Hepatocyte (in vitro differentiated cells): ENCODE data around the gene IQGAP2. TPM values are rescaled to one million over a fixed set of nuclear protein-coding genes. Genes with fewer than 3 reads are reported as not detected.

Experiments used
- DNase-seq: peaks from one replicate; pipeline ENCODE4 v3.0.0-alpha.2; 2016; ENCODE audit warnings: low spot score
- H2AFZ ChIP-seq: fragments of 200-600 bp; sonication (generic); 2 replicates; pipeline ENCODE4 v1.6.0; 2016; ENCODE audit warnings: antibody characterized with exemption, mild to moderate bottlenecking
- H3K27ac ChIP-seq: fragments of 200-600 bp; sonication (generic); 2 replicates; pipeline ENCODE4 v1.5.1; 2016; ENCODE audit warnings: mild to moderate bottlenecking
- H3K27me3 ChIP-seq: fragments of 200-600 bp; sonication (generic); 2 replicates; pipeline ENCODE4 v1.6.1; 2016
- H3K36me3 ChIP-seq: fragments of 200-600 bp; sonication (generic); replicated peaks from 2 replicates; pipeline ENCODE4 v1.5.1; 2016; ENCODE audit warnings: low read depth; ENCODE audit not compliant: insufficient read depth
- H3K4me1 ChIP-seq: fragments of 200-600 bp; sonication (generic); 2 replicates; pipeline ENCODE4 v1.5.1; 2016; ENCODE audit warnings: mild to moderate bottlenecking, moderate library complexity; ENCODE audit not compliant: insufficient read depth
- H3K4me2 ChIP-seq: fragments of 200-600 bp; sonication (generic); 2 replicates; pipeline ENCODE4 v1.6.0; 2016
- H3K4me3 ChIP-seq: fragments of 200-600 bp; sonication (generic); 2 replicates; pipeline ENCODE4 v1.5.1; 2016; ENCODE audit warnings: mild to moderate bottlenecking
- H3K79me2 ChIP-seq: fragments of 200-600 bp; sonication (generic); 2 replicates; pipeline ENCODE4 v1.6.0; 2017; ENCODE audit warnings: mild to moderate bottlenecking
- H3K9me2 ChIP-seq: fragments of 200-600 bp; sonication (generic); replicated peaks from 2 replicates; pipeline ENCODE4 v1.6.0; 2017; ENCODE audit warnings: mild to moderate bottlenecking; ENCODE audit not compliant: insufficient read depth
- H3K9me3 ChIP-seq: fragments of 200-600 bp; sonication (generic); 2 replicates; pipeline ENCODE4 v1.5.1; 2016; ENCODE audit warnings: low read depth, mild to moderate bottlenecking
- H4K20me1 ChIP-seq: fragments of 200-600 bp; sonication (generic); 2 replicates; pipeline ENCODE4 v1.6.0; 2016; ENCODE audit warnings: mild to moderate bottlenecking; ENCODE audit not compliant: insufficient read depth, poor library complexity, severe bottlenecking
- CTCF ChIP-seq: fragments of 200-600 bp; sonication (generic); IDR thresholded peaks from 2 replicates; pipeline ENCODE4 v1.5.1; 2016; ENCODE audit warnings: antibody characterized with exemption, mild to moderate bottlenecking; ENCODE audit not compliant: poor library complexity
- EZH2 ChIP-seq: fragments of 200-600 bp; sonication (generic); IDR thresholded peaks from 2 replicates; pipeline ENCODE4 v1.6.1; 2016; ENCODE audit warnings: antibody characterized with exemption, mild to moderate bottlenecking, borderline replicate concordance
- EZH2phosphoT487 ChIP-seq: fragments of 200-600 bp; sonication (generic); IDR thresholded peaks from one replicate; pipeline ENCODE4 v1.6.1; 2018; ENCODE audit warnings: antibody characterized with exemption, mild to moderate bottlenecking, low read depth, moderate library complexity; ENCODE audit not compliant: unreplicated experiment, severe bottlenecking
- WGBS: methylation state at CpG from one replicate; pipeline ENCODE4 v1.1.6; 2016; ENCODE audit warnings: low lambda C conversion rate; ENCODE audit errors: missing lambda C conversion rate; 5-methylcytosine and 5-hydroxymethylcytosine counted together
- polyA plus RNA-seq: library from polyadenylated mRNA; unstranded; fragments of >200 nt; fragmentation: Nextera tagmentation; extraction: Ambion mirVana; gene quantifications from 2 replicates; pipeline ENCODE4 v1.2.1, GENCODE V29; 2016
- total RNA-seq: library from RNA; depleted of rRNA; stranded (reverse); fragments of >200 nt; gene quantifications from 2 replicates; pipeline ENCODE4 v1.2.3, GENCODE V29; 2014

Gene IQGAP2
- total and polyA plus RNA-seq, 2 experiments from 2014 or later: 37.2 to 78.9 TPM

GRCh38 chr5:76553251-76553650 is 150.2 kb downstream of the IQGAP2 start:
- peaks cover 6% of the 10 kb centered on the region for H3K79me2 ChIP-seq
- no peaks in the 10 kb centered on the region for H3K36me3 ChIP-seq
- H4K20me1 ChIP-seq: no peaks in the 10 kb centered on the region
- no peak overlapping the region for H3K4me3 ChIP-seq
- H3K27me3 ChIP-seq: no peaks in the 10 kb centered on the region
- WGBS: 65% methylated on average over 2 of the region's 2 CpGs
- no peaks in the 10 kb centered on the region for H3K9me2 ChIP-seq
- no peak overlapping the region for H3K4me2 ChIP-seq
- TF ChIP-seq EZH2 (no peak), EZH2phosphoT487 (no peak)
- H2AFZ ChIP-seq: no peak overlapping the region
- peaks cover 10% of the 10 kb centered on the region for H3K4me1 ChIP-seq
- H3K27ac ChIP-seq: no peak overlapping the region
- DNase-seq: no peak
- no peaks in the 10 kb centered on the region for H3K9me3 ChIP-seq

- H3K4me2 ChIP-seq: no peak overlapping the region
- H3K9me2 ChIP-seq: no peaks in the 10 kb centered on the region
- no peak overlapping the region for H3K27ac ChIP-seq
- no peaks in the 10 kb centered on the region for H3K27me3 ChIP-seq
- DNase-seq: no peak
- no peaks in the 10 kb centered on the region for H4K20me1 ChIP-seq
- no peak overlapping the region for H3K4me3 ChIP-seq
- no peaks in the 10 kb centered on the region for H3K36me3 ChIP-seq
- no peak for TF ChIP-seq EZH2
- no peak for TF ChIP-seq EZH2phosphoT487
- no peak for TF ChIP-seq CTCF
- no peaks in the 10 kb centered on the region for H3K9me3 ChIP-seq
- H3K79me2 ChIP-seq: no peaks in the 10 kb centered on the region
- peaks cover under 1% of the 10 kb centered on the region for H3K4me1 ChIP-seq
- H2AFZ ChIP-seq: no peak overlapping the region
- 96% methylated on average over 4 of the region's 4 CpGs for WGBS
Observed at GRCh38 chr5:76555114-76555513, 152.0 kb downstream of the IQGAP2 start.

- no peak overlapping the region for H3K4me3 ChIP-seq
- 94% methylated on average over 2 of the region's 2 CpGs for WGBS
- no peaks in the 10 kb centered on the region for H3K9me3 ChIP-seq
- TF ChIP-seq CTCF (no peak), EZH2phosphoT487 (no peak), EZH2 (no peak)
- H3K36me3 ChIP-seq: no peaks in the 10 kb centered on the region
- no peaks in the 10 kb centered on the region for H4K20me1 ChIP-seq
- no peak overlapping the region for H2AFZ ChIP-seq
- no peaks in the 10 kb centered on the region for H3K4me1 ChIP-seq
- H3K27me3 ChIP-seq: no peaks in the 10 kb centered on the region
- H3K27ac ChIP-seq: no peak overlapping the region
- DNase-seq: no peak
- H3K9me2 ChIP-seq: no peaks in the 10 kb centered on the region
- no peaks in the 10 kb centered on the region for H3K79me2 ChIP-seq
- H3K4me2 ChIP-seq: no peak overlapping the region
Observed at GRCh38 chr5:76555717-76556116, 152.6 kb downstream of the IQGAP2 start.

- DNase-seq: no peak
- no peak overlapping the region for H3K27ac ChIP-seq
- H3K9me3 ChIP-seq: no peaks in the 10 kb centered on the region
- no peaks in the 10 kb centered on the region for H3K9me2 ChIP-seq
- H3K27me3 ChIP-seq: no peaks in the 10 kb centered on the region
- TF ChIP-seq EZH2 (no peak), EZH2phosphoT487 (no peak), CTCF (no peak)
- H4K20me1 ChIP-seq: no peaks in the 10 kb centered on the region
- H3K4me1 ChIP-seq: no peaks in the 10 kb centered on the region
- H3K36me3 ChIP-seq: no peaks in the 10 kb centered on the region
- H3K79me2 ChIP-seq: no peaks in the 10 kb centered on the region
- H3K4me2 ChIP-seq: no peak overlapping the region
- H3K4me3 ChIP-seq: no peak overlapping the region
- 87% methylated on average over 4 of the region's 4 CpGs for WGBS
- H2AFZ ChIP-seq: no peak overlapping the region
Observed at GRCh38 chr5:76556511-76557221, 153.6 kb downstream of the IQGAP2 start.
